Panc1 (cell line): ENCODE data around the gene ANKRD33B.

Source experiments
- POLR2AphosphoS5 ChIP-seq: IDR thresholded peaks from 2 replicates; pipeline ENCODE4 v1.6.1; 2012; ENCODE audit warnings: mild to moderate bottlenecking, low read depth, low read length, moderate library complexity
- SIN3A ChIP-seq: IDR thresholded peaks from 2 replicates; pipeline ENCODE4 v1.6.1; 2012; ENCODE audit warnings: low read depth, mild to moderate bottlenecking, low read length, moderate library complexity, borderline replicate concordance; ENCODE audit not compliant: insufficient read depth
- TF ChIP-seq, protein P1 (sequence below): fragments of 450-650 bp; IDR thresholded peaks from 2 replicates; pipeline ENCODE4 v1.5.1; 2017; ENCODE audit warnings: mild to moderate bottlenecking

DNA sequence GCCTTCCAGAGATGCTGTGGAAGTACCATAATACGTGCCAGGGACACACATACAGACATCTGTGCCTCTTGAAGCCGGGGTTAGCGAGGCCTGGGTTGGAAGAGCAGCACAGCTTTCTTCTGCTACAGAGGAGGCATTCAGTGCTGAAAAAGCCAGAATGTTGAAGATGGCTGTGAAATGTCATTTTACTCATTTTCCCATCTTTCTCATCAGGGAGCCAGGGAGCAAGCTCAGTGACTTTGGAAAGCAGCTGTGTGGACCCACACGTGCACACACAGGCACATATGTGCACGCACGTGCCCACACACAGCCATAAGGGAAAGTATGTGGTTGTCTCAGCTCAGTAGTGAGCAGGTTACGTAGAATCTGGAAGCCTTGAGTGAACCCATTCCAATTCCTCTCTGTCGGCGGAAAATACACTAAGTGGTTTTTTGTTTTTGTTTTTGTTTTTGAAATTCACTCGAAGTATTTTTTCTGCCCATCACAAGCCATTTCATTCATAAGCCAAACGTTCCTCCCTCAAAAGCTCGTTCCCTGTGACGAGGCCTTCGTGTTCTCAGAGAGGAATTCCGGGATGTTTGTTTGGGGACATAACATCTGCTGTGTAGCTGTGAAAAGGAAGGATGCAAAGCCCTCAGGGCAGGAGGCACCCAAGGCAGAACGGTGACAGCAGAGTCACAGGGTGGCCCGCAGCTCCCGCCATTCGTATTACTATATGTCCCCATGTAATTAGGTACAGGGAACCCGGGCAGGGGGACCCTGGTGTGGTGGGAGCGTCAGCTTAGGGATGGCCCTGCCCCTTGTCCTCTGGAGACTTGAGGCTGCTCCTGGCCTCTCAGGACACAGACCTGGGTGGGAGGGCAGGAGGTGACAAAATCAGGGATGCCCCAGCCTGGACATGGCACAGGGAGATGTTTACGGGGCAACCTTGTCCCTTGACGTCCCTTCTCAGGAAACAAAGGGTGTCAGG, 29.0 kb upstream of the ANKRD33B start:
- TF ChIP-seq, protein P1, sequence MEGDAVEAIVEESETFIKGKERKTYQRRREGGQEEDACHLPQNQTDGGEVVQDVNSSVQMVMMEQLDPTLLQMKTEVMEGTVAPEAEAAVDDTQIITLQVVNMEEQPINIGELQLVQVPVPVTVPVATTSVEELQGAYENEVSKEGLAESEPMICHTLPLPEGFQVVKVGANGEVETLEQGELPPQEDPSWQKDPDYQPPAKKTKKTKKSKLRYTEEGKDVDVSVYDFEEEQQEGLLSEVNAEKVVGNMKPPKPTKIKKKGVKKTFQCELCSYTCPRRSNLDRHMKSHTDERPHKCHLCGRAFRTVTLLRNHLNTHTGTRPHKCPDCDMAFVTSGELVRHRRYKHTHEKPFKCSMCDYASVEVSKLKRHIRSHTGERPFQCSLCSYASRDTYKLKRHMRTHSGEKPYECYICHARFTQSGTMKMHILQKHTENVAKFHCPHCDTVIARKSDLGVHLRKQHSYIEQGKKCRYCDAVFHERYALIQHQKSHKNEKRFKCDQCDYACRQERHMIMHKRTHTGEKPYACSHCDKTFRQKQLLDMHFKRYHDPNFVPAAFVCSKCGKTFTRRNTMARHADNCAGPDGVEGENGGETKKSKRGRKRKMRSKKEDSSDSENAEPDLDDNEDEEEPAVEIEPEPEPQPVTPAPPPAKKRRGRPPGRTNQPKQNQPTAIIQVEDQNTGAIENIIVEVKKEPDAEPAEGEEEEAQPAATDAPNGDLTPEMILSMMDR: no peak
- TF ChIP-seq SIN3A (no peak), POLR2AphosphoS5 (no peak)
